DMS53 treated with DMSO at 0.1 percent for 48 hours (cell line): Measurements from ENCODE around the gene MAD1L1.

Source experiments
- DNase-seq: peaks from one replicate; lab custom pipeline; 2025; ENCODE audit not compliant: unreplicated experiment; lab: John Stamatoyannopoulos, UW

The MAD1L1 gene

DNA sequence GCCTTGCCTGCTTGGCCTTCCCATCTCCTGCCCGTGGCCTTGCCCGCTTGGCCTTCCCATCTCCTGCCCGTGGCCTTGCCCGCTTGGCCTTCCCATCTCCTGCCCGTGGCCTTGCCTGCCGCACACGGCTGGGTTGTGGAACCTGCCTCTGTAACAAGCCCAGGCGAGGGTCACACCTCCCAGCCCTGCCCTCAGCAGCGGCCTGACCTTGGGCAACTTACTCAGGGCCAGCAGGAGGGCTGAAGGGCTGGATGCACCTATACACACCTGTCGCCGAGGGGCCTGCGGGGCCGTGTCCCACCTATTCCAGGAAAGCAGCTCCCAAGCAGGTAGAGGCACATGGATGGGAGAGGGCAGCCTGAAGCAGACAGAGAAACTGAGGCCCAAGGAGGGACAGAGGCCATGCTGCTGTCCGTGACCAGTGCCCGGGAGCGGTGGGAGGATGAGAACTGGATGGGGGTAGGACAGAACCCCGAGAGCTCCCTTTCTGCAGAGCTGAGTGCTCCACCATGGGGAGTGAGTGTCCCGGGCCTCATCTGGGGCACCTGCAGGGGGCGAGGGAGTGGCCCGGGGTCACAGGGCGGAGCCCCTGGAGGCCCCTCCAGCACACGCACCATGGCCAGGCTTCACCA, 285.0 kb downstream of the MAD1L1 start:
- DNase-seq: no peak

DNA sequence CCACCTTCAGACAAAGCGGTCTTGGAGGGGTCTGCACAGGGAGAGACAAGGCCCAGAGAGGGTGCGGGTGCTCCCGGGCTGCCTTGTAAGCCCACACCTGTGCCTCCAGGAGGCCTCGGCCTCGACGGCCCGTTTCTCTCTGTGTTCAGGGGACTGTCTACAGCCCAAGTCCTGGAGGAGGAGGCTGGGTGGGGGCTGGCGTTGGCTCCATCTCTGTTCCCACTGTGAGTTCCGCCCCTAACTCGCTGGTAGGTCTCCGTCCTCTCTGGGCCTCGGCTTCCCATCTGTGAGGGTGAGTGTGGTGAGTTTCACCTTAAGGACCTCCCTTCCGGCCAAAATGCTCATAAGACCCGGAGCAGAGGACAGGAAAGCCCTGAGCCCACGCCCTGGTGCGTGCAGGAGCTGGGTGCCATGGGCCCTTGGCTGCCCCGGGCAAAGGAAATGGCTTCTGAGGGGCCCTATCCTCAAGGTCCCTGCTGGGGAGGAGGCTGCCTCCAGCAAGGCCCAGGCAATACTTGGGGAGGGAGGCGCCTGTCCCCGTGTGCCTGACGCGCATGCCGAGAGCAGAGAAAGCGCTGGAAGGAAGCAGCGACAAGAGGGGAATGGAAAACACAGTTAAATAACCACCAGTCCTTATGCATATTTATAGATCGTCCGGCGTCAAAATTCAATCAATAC, 285.8 kb downstream of the MAD1L1 start:
- DNase-seq: no peak

DNA sequence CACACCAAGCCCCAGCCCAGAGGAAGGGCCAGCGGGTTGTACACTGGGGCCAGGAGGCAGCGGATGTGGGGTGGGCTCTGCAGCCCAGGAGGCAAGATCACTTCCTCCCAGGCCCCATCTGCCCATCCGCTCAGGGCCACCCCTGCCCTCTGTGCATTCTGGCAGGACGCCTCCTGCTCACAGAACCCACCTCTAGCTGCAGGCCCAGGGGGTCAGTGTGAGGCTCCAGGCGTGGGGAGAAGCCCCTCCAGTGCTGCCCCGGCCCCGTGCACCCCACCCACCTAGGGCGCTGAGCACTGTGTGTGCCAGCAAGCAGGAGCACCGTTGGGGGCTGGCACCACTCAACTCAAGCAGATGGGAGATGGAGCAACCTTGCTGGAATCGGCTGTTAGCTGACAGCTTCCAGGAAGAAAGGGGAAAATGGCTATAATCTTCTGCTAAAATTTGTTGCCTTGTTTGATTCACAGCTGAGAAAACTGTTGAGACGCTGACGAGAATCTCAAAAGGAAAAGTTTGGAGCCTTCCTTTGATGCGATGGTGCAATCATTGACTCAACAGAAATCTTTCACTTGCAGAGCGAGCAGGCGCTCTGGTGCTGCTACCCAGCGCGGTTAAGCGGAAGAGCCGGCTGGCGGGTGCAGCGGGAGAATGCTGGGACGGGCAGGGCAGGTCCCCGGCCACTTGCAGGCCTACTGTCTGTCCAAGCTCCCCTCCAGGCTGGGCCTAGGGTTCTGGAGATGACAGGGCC, 286.5 kb downstream of the MAD1L1 start:
- no peak for DNase-seq

DNA sequence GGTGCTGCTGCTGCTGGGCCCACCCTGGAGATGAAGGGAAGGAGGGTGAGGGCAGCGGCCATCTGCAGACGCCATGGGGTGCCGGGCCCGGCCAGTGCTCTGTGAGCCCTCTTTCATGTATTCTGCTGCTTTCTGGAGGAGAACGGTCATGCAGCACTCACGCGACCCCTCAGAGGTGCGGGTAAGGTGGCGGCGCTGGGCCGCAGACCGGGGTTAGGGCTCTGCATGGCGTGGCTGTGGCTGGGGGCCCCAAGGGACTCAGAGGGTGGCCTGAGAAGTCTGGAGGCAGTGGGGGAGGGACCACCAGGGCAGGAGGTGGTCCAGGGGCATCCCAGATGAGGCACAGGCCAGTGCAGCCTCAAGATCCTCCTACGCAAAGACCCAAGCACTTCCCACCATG, 287.2 kb downstream of the MAD1L1 start:
- no peak for DNase-seq

DNA sequence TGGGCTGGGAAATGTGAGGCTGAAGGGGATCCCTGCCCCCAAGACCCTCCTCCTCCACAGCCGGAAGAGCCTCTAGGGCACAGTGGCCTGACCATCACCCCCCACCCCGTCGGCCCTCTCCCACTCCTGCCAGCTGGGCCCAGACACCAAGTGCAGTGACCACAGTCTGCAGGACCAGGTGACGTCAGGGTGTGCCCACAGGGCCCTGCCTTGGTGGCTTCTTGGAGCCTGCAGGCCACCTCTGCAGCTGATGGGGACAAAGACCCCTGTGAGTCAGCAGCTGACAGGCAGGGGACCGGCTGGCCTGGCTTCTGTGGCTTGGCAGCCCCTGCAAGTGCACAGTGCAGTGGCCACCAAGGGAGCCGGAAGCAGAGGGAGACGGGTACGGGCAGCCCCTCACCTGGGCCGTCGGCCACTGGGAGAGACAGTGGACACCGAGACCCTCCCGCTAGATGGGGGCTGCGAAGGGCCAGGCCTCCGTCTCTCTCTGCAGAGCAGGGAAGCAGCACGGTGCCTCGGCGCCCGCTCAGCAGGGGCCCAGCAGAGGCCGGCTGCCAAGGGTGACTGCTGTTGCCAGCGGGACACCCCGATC, 288.0 kb downstream of the MAD1L1 start:
- no peak for DNase-seq

DNA sequence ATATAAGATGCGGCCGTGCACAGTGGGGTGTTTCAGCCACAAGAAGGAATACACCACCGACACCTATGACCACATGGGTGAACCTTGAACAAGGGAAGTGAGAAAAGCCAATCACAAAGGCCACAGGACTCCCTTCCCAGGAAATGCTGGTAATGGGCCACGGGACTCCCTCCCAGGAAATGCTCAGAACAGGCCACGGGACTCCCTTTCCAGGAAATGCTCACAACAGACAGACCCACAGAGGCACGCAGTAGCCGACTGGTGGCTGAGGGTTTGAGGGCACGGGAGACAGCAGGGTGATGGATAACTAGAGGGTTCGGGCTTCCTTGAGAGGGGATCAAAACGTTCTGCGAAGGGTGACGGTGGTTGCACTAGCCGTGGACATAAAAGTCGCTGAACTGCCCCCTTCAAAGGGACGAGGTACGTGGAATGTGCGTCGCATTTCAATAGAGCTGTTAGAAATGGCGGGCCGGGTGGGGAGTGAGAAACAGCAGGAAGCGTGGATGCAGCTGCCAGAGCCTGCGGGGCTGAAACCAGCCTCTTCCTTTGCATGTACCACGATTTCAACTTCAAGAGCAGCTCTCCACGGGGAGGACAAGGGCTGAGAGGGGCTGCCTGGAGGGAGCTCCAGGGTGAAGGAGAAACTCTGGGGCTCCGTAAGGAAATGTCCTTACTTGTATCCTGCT, 288.7 kb downstream of the MAD1L1 start:
- no peak for DNase-seq

DNA sequence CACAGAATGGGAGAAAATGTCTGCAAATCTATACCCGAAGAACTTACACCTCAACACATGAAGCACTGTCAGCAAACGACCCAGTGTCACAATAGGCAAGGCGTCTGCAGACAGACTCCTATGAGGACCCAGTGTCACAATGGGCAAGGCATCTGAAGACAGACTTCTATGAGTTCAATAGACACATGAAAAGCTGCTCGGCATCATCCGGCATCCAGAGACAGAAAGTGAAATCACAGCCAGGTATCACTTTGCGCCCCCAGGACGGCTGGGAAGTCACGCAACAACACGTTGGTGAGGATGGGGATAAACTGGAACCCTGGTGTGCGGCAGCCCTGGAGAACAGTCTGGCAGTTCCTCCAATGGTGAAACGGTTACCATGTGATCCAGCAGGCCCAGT, 289.4 kb downstream of the MAD1L1 start:
- no peak for DNase-seq

DNA sequence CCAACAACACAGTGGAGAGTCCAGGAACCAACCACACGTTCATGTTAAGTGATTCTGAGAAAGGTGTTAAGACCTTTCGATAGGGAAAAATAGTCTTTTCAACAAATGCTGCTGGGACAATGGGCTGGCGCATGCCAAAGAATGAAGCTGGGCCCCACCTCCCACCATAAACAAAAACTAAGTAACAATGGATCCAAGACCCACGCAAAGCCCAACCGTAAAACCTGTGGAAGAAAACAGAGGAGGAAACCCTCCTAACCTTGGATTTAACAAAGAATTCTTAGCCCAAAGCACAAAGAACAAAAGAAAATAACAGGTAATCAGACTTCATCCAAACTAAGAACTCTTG, 289.8 kb downstream of the MAD1L1 start:
- DNase-seq: no peak

DNA sequence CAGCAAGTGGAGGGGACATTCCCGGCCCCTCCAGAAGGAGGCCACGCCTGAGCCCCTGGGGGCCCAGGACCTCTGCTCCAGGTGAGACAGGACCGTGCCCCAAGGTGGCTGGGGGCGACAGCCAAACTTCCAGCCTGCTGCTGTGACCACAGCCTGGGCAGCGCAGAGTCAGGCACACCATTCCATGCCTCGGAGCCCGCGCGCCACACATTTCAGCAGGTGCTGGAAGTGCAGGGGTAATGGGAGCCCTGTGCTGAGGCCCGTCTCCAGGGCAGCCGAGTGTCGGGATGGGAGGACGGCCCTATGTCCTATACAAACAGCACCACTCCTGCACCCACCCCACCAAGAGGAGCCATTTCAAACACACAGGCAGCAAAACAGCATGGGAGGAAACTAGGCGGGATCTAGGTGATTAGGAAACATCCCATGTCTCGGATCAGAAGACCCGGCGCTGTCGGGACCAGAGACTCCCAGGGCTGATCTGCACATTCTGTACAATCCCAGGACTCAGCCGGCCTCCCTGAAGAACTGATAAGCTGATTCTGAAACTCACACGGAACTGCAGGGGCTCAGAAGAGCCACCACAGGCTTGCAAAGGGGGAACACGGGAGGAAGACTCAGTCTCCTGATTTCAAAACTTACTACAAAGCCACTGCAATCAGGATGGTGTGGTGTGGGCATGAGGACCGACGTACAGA, 290.4 kb downstream of the MAD1L1 start:
- DNase-seq: no peak

DNA sequence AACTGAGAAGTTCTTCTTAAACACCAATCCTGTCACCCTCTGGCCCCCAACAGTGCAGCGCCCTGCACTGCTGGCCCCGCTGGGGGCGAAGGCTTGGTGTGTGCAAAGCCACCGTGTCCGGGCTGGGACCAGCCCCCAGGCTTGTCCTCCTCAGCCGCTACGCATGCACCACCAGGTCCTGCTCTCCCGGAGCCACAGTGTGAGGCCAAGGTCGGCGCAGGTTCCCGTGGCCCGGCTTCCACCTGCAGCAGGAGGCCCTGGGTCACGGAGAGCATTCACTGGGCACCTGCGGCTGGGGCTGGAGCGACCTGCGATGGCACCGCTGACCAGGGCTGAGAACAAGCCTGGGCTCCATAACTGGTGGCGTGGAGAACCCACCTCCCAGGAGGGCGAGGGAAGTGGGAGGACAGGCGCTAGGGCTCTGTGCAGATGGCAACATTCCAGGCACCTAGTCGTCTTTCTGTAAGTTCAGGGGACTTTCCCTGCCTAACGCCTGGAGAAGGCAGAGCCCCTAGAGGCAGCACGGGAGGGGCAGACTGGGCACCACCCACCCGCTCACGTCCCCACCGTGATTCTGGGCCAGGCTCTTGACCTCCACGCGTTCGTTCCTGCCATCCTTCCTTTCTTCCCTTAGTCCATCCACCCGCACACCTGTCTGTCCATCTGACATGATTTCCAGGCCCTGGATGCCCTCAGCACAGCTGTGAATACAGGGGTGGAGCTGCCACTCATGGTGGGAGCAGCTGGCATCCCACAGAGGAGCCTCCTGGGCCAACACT, 291.1 kb downstream of the MAD1L1 start:
- DNase-seq: no peak

DNA sequence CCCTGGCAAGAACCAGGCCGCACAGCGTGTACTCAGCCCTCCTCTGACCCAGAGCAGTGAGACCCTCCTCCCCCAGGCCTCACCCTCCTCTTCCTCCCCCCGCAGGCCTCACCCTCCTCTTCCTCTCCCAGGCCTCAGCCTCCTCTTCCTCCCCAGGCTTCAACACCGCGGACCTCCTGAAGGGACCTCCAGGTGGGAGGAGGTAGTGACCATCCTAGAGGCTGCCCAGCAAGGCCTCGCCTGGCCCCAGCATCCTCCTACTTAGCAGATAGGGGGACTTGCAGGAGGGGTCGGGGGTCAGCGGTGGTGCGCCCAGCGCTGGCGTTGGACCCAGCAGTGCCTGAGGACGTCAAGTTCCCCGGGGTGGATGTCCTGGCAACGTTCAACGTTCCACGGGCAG, 291.9 kb downstream of the MAD1L1 start:
- no peak for DNase-seq

DNA sequence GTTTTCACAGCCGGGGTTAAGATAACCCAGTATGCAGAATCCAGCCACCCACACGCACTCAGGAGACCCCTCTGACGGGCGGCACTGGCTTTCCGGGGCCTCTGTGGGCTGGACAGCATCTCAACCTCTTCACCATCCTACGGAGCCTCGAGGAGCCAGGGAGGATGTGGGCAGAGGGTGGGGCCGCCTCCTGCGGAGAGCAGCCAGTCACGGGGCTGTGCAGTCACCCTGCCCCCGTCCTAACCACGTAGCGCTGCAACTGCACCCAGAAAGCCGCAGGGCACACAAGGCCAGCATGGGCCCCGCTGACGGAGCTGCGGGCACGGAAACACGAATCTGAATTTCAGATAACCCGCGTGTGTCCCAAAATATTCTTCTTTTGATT, 292.4 kb downstream of the MAD1L1 start:
- DNase-seq: no peak

DNA sequence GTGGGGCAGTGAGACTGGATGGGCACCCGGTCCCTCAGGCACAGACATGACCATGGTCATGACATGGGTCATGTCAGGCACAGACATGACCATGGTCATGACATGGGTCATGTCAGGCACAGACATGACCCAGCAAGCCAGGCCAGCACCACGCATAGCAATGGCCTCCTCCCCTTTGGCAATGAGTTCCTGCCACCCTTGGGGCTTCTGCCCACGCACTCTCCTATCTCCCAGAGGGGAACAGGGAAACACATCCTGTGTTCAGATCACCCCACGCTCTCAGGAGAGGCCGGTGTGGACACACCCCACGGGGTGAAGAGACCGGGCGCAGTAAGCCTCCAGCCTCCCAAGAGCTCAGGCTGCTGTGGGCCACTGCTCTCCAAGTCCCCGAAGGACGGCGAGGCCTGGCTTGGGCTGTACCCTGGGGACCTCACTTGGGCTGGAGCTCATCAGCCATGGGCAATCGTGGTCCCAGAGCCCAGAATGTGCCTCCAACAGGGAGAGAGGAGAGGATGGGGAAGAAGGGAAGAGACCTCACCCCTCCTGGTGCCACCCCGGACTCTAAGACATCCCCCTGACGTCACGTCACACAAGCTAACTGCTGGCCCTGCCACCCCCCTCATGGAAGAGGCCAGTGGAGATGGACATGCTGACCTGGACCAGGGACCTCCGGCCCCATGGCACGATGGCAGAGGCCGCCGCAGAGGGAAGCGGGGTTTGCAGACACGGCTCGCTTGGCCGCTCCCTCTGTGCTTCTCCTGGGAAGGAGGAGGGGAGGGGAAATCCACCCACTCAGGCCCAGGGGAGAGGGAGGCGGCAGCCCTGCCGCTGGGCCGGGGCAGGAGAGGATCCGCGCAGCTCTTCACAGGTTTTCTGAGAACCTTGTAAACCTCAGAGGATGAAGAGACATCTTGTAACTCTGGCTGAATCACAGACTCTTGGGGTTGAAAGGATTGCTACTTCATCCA, 293.0 kb downstream of the MAD1L1 start:
- DNase-seq: no peak

DNA sequence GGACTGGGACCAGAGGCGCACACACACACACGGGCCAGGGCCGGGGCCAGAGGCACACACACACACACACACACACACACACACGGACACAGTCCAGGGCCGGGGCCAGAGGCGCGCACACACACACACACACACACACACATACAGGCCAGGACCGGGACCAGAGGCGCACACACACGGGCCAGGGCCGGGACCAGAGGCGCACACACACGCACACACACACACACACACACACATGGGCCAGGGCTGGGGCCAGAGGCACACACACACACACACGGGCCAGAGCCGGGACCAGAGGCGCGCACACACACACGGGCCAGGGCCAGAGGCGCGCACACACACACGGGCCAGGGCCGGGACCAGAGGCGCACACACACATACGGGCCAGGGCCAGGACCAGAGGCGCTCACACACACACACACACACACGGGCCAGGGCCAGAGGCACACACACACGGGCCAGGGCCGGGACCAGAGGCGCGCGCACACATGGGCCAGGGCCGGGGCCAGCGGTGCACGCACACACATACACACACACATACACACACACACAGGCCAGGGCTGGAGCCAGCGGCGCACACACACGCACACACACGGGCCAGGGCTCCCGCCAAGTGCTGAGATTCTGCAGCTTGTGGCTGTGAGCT, 293.8 kb downstream of the MAD1L1 start:
- no peak for DNase-seq

DNA sequence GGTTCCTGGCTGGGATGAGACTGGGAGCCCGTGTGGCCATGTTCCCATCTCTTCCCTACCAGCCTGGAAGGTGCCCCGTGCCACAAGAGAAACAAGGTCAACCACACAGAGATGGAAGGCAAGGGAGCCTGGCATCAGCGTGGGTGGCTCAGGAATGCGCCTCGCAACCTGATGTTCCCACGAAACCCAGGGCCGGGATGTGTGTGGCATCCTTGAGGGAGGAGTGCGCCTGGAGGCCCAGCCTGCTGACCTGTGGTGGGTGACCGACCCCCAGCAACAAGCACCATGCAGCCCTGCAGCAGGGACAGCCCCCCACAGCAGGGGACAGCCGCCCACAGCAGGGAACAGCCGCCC, 295.5 kb downstream of the MAD1L1 start:
- DNase-seq: no peak

DNA sequence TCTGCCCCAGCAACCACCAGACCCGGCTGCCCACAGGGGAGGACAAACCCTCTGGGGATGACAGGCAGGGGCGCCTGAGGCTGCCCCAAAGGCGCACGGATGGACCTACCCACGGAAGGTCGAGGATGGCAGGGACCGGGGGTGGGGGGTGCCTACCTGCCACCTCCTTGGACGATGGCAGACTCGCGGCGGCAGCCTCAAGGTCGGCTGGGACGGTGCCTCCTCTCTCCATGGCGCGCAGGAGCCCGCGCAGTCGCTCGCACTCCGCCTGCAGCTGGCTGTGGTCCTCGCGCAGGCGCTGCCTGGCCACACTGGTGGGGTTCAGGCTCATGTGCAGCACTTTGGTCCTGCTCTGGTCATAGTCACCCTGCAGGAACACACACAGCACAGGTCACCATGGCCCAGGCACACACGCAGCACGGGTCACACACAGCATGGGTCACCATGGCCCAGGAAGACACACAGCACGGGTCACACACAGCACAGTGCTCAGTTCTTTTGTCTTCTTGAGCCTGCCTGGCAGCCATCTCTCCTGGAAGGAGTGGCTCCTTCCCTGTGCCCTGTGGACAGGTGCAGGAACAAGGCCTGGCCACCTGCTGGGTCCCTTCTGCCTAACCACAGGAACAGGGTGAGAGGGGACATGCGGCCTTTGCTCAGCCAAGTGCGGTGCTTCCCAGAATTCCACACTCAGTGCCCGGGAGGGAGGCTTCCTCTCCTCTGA, 296.1 kb downstream of the MAD1L1 start:
- DNase-seq: peak; percentile 1

DNA sequence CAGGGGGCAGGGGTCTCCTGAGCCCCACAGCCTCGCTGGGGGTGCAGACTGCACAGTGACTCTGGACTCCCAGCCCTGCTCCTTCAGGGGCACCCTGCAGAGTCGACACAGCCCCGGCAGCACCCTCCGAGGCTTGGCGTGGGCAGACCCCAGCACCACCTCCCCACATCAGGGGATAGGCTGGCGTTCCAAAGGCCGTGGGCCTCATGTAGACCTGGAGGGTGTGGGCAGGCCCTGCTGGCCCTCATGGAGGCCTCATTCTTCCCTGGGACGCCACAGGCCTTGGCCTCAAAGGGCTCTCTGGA, 296.8 kb downstream of the MAD1L1 start:
- DNase-seq: no peak
